ENCODE data around the gene NCOA7.

NCOA7 gene

GRCh38 chr6:125790358-125791150, at the start of gene NCOA7:
Gene NCOA7, plus strand, starts transcription at chr6:125790960. Its CDS starts 24,395 bp downstream, at chr6:125815355.
- peak; percentile 67 for DNase-seq (ENCODE audit: low read depth)

- DNase-seq (ENCODE audit: low read depth), result no peak
Observed at GRCh38 chr6:125741336-125741735, 49.4 kb upstream of the NCOA7 start.

- no peak for DNase-seq (ENCODE audit: low read depth)
Observed at GRCh38 chr6:125742024-125742423, 48.7 kb upstream of the NCOA7 start.

- DNase-seq (ENCODE audit: low read depth), result no peak
Observed at GRCh38 chr6:125742464-125743120, 48.2 kb upstream of the NCOA7 start.

- no peak for DNase-seq (ENCODE audit: low read depth)
Observed at GRCh38 chr6:125743604-125744003, 47.2 kb upstream of the NCOA7 start.

GRCh38 chr6:125745281-125746018, 45.3 kb upstream of the NCOA7 start:
- DNase-seq (ENCODE audit: low read depth), result no peak

- DNase-seq (ENCODE audit: low read depth), result no peak
Observed at GRCh38 chr6:125746019-125746414, 44.7 kb upstream of the NCOA7 start.

GRCh38 chr6:125746731-125747588, 43.8 kb upstream of the NCOA7 start:
- peak; percentile 67 for DNase-seq (ENCODE audit: low read depth)

GRCh38 chr6:125747589-125748405, 43.0 kb upstream of the NCOA7 start:
- no peak for DNase-seq (ENCODE audit: low read depth)

GRCh38 chr6:125748406-125749172, 42.2 kb upstream of the NCOA7 start:
- no peak for DNase-seq (ENCODE audit: low read depth)

- peak; percentile 73 for DNase-seq (ENCODE audit: low read depth)
Observed at GRCh38 chr6:125749173-125749864, 41.4 kb upstream of the NCOA7 start, which contains the start of gene HEY2. Gene HEY2, plus strand, starts transcription at chr6:125749632. Its CDS starts 145 bp downstream, at chr6:125749777.

GRCh38 chr6:125749865-125750691, 40.7 kb upstream of the NCOA7 start:
- no peak for DNase-seq (ENCODE audit: low read depth)

GRCh38 chr6:125750692-125751333, 39.9 kb upstream of the NCOA7 start:
- DNase-seq (ENCODE audit: low read depth), result no peak

- no peak for DNase-seq (ENCODE audit: low read depth)
Observed at GRCh38 chr6:125751334-125751916, 39.3 kb upstream of the NCOA7 start.

GRCh38 chr6:125752773-125753172, 38.0 kb upstream of the NCOA7 start:
- DNase-seq (ENCODE audit: low read depth), result no peak

GRCh38 chr6:125753218-125753936, 37.4 kb upstream of the NCOA7 start:
- no peak for DNase-seq (ENCODE audit: low read depth)

GRCh38 chr6:125753937-125754259, 36.9 kb upstream of the NCOA7 start:
- no peak for DNase-seq (ENCODE audit: low read depth)

All from stimulated activated CD4-positive, alpha-beta T cell treated with anti-CD3 and anti-CD28 coated beads, Interleukin-2, amount 100 ng/mL, for 4 hours (primary cell).